ENCODE data around the gene CAMK1D.

The CAMK1D gene

GRCh38 chr10:12549297-12549696 lies 199.9 kb downstream of the CAMK1D start:
- no peak for TF ChIP-seq GATA3 (IDR thresholded peaks at IDR 0.05; ENCODE audit: low read depth, low read length)
- no peak for TF ChIP-seq GATA2 (IDR thresholded peaks at IDR 0.05; ENCODE audit: low read depth, low read length)

GRCh38 chr10:12550994-12551393 lies 201.6 kb downstream of the CAMK1D start:
- TF ChIP-seq GATA2 (IDR thresholded peaks at IDR 0.05; ENCODE audit: low read depth, low read length) (no peak), GATA3 (IDR thresholded peaks at IDR 0.05; ENCODE audit: low read depth, low read length) (no peak)

GRCh38 chr10:12556039-12556438 lies 206.7 kb downstream of the CAMK1D start:
- TF ChIP-seq GATA2 (IDR thresholded peaks at IDR 0.05; ENCODE audit: low read depth, low read length) (no peak), GATA3 (IDR thresholded peaks at IDR 0.05; ENCODE audit: low read depth, low read length) (no peak)

GRCh38 chr10:12559578-12560178 lies 210.3 kb downstream of the CAMK1D start:
- TF ChIP-seq GATA2 (IDR thresholded peaks at IDR 0.05; ENCODE audit: low read depth, low read length) (no peak), GATA3 (IDR thresholded peaks at IDR 0.05; ENCODE audit: low read depth, low read length) (no peak)

GRCh38 chr10:12561307-12561706 lies 212.0 kb downstream of the CAMK1D start:
- TF ChIP-seq GATA3 (IDR thresholded peaks at IDR 0.05; ENCODE audit: low read depth, low read length) (no peak), GATA2 (IDR thresholded peaks at IDR 0.05; ENCODE audit: low read depth, low read length) (no peak)

GRCh38 chr10:12561720-12562119 lies 212.4 kb downstream of the CAMK1D start:
- TF ChIP-seq GATA2 (IDR thresholded peaks at IDR 0.05; ENCODE audit: low read depth, low read length) (no peak), GATA3 (IDR thresholded peaks at IDR 0.05; ENCODE audit: low read depth, low read length) (no peak)

- TF ChIP-seq GATA2 (IDR thresholded peaks at IDR 0.05; ENCODE audit: low read depth, low read length) (no peak), GATA3 (IDR thresholded peaks at IDR 0.05; ENCODE audit: low read depth, low read length) (no peak)
These were observed 214.1 kb downstream of the CAMK1D start for GRCh38 chr10:12563489-12563888.

GRCh38 chr10:12564173-12564572 lies 214.8 kb downstream of the CAMK1D start:
- no peak for TF ChIP-seq GATA2 (IDR thresholded peaks at IDR 0.05; ENCODE audit: low read depth, low read length)
- TF ChIP-seq GATA3 (IDR thresholded peaks at IDR 0.05; ENCODE audit: low read depth, low read length): no peak

- TF ChIP-seq GATA3 (IDR thresholded peaks at IDR 0.05; ENCODE audit: low read depth, low read length): no peak
- no peak for TF ChIP-seq GATA2 (IDR thresholded peaks at IDR 0.05; ENCODE audit: low read depth, low read length)
These were observed 217.1 kb downstream of the CAMK1D start for GRCh38 chr10:12566161-12567115.

GRCh38 chr10:12568391-12569009 lies 219.2 kb downstream of the CAMK1D start:
- TF ChIP-seq GATA2 (IDR thresholded peaks at IDR 0.05; ENCODE audit: low read depth, low read length) (no peak), GATA3 (IDR thresholded peaks at IDR 0.05; ENCODE audit: low read depth, low read length) (no peak)

- TF ChIP-seq GATA2 (IDR thresholded peaks at IDR 0.05; ENCODE audit: low read depth, low read length) (no peak), GATA3 (IDR thresholded peaks at IDR 0.05; ENCODE audit: low read depth, low read length) (no peak)
These were observed 222.9 kb downstream of the CAMK1D start for GRCh38 chr10:12572281-12572680.

GRCh38 chr10:12577610-12578009 lies 228.3 kb downstream of the CAMK1D start:
- TF ChIP-seq GATA3 (IDR thresholded peaks at IDR 0.05; ENCODE audit: low read depth, low read length) (no peak), GATA2 (IDR thresholded peaks at IDR 0.05; ENCODE audit: low read depth, low read length) (no peak)

- TF ChIP-seq GATA3 (IDR thresholded peaks at IDR 0.05; ENCODE audit: low read depth, low read length) (no peak), GATA2 (IDR thresholded peaks at IDR 0.05; ENCODE audit: low read depth, low read length) (no peak)
These were observed 230.9 kb downstream of the CAMK1D start for GRCh38 chr10:12579954-12580858.
